Activated B cell treated with CpG ODN at 0.5 μM for 24 hours (primary cell): ENCODE results near the gene PRKRIP1. TPM values are rescaled to one million over a fixed set of nuclear protein-coding genes. Genes with fewer than 3 reads are reported as not detected.

Experiments
- ATAC-seq: fragments of 200-7000 bp; cut with Tn5 transposase; one replicate; pipeline ENCODE4 v1.10.0; 2021; ENCODE audit warnings: low read depth, mild to moderate bottlenecking, moderate library complexity
- CTCF ChIA-PET: fragments of 350-600 bp; sonication (Branson Sonifier 250); formaldehyde crosslinking; loops from one replicate; lab custom pipeline; 2021; ENCODE audit warnings: antibody characterized with exemption; lab: Charles Lee
- POLR2A ChIA-PET: fragments of 350-600 bp; sonication (Branson Sonifier 250); formaldehyde crosslinking; loops from one replicate; lab custom pipeline; 2021; ENCODE audit warnings: antibody characterized with exemption; lab: Charles Lee
- DNase-seq: peaks from one replicate; pipeline ENCODE4 v3.0.0; 2022
- H3K27ac Mint-ChIP-seq: one replicate; pipeline ENCODE4 v1.8.0; 2020; ENCODE audit warnings: mixed read lengths
- H3K27me3 Mint-ChIP-seq: one replicate; pipeline ENCODE4 v1.8.0; 2021; ENCODE audit warnings: mixed read lengths
- H3K36me3 Mint-ChIP-seq: one replicate; pipeline ENCODE4 v1.8.0; 2021; ENCODE audit warnings: low read depth, mixed read lengths
- H3K4me1 Mint-ChIP-seq: one replicate; pipeline ENCODE4 v1.8.0; 2021; ENCODE audit warnings: mixed read lengths
- H3K4me3 Mint-ChIP-seq: one replicate; pipeline ENCODE4 v1.8.0; 2020; ENCODE audit warnings: mild to moderate bottlenecking, mixed read lengths
- H3K9me3 Mint-ChIP-seq: one replicate; pipeline ENCODE4 v1.8.0; 2020; ENCODE audit warnings: mixed read lengths
- CTCF ChIP-seq: fragments of 200-600 bp; IDR thresholded peaks from one replicate; pipeline ENCODE4 v1.8.0; 2022; ENCODE audit warnings: antibody characterized with exemption, mild to moderate bottlenecking
- intact Hi-C: fragments of 100-400 bp; cut with micrococcal nuclease; formaldehyde crosslinking; loops from one replicate; pipeline ENCODE4 v1.15.1; 2024
- total RNA-seq: library from RNA; stranded (reverse); gene quantifications from 2 replicates; pipeline ENCODE4 v1.2.3, GENCODE V29; 2022

The PRKRIP1 gene
- total RNA-seq, 1 donor from 2014 or later = 39.7 TPM

DNA sequence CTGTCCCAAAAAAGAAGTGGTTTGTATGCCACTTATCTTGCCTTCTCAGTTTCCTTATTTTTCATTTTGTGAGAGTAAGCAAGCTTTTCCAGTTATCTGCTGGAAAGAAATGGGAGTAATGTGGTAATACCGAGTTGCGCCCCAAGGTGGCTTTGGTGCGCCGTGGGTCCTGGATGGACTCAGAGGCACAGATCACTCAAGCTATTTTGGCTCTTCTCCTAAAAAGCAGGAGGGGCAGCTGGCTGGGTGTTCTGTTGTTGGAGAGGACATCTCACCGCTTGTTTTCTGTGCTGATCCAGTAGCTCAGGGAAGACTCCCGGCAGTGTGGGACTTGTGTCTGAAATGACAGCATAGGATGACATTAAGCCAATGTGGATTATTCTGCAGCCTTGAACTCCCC is 16.4 kb downstream of the PRKRIP1 start:
- intact Hi-C loops = loop anchor here (1.0 kb wide), 2 partner anchors 38 to 53 kb away; no protein-coding TSS in a partner anchor
- TF ChIP-seq CTCF = no peak
- ATAC-seq (no peak), DNase-seq (no peak)
- ChIA-PET CTCF (interaction anchor here (0.6 to 11.1 kb wide), 14 partner anchors 8 to 698 kb away, joined by 3 to 219 read pairs (median 8); partner anchors contain the start of genes ALKBH4, LRWD1 and PRKRIP1), POLR2A (interaction anchor here (1.1 to 32.9 kb wide), 8 partner anchors 8 to 53 kb away, joined by 3 to 886 read pairs (median 8); partner anchors contain the start of genes ALKBH4, LRWD1, ORAI2 and PRKRIP1)
- peaks cover 73% of the 10 kb centered on the region for H3K36me3 Mint-ChIP-seq
- H3K27me3 Mint-ChIP-seq = no peaks in the 10 kb centered on the region
- H3K9me3 Mint-ChIP-seq = peaks cover 5% of the 10 kb centered on the region
- H3K4me1 Mint-ChIP-seq = peaks cover 76% of the 10 kb centered on the region
- H3K4me3 Mint-ChIP-seq = no peak overlapping the region
- peak overlapping the region; percentile 41 for H3K27ac Mint-ChIP-seq

- Mint-ChIP-seq H3K27ac (peak overlapping the region; percentile 35), H3K36me3 (peaks cover 67% of the 10 kb centered on the region)
Observed at GRCh38 chr7:102413091-102413490, 16.9 kb downstream of the PRKRIP1 start.

DNA sequence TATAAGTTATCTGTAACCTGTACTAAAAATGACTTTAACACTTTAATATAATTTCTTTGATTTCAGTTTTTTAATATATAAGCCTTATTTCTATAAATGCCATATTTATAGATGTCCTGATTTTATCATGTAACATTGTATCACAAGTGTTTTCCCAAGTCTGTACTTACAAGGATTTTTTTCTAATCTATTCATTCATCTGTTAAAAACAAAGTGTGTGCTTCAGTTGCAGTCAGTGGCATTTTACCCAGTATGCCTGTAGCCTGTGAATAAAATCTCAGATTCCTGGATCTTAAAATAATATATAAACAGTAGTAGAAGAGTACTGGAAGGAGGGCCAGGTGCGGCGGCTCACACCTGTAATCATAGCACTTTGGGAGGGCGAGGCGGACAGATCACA is 17.4 kb downstream of the PRKRIP1 start:
- DNase-seq (no peak), ATAC-seq (no peak)
- TF ChIP-seq CTCF = no peak
- Mint-ChIP-seq H3K9me3 (peaks cover 5% of the 10 kb centered on the region), H3K36me3 (peaks cover 66% of the 10 kb centered on the region), H3K27ac (peak overlapping the region; percentile 56), H3K27me3 (no peaks in the 10 kb centered on the region), H3K4me3 (no peak overlapping the region), H3K4me1 (peaks cover 76% of the 10 kb centered on the region)
- ChIA-PET POLR2A (interaction anchor here (1.4 to 32.9 kb wide), 6 partner anchors 12 to 52 kb away, joined by 5 to 886 read pairs (median 90); partner anchors contain the start of genes ORAI2 and PRKRIP1), CTCF (interaction anchor here (1.2 to 11.1 kb wide), 8 partner anchors 9 to 37 kb away, joined by 4 to 219 read pairs (median 16); no protein-coding TSS in a partner anchor)
- intact Hi-C loops = no loop called here

More at GRCh38 chr7:102413091-102413490, 16.9 kb downstream of the PRKRIP1 start:
- ChIA-PET POLR2A (interaction anchor here (1.1 to 32.9 kb wide), 8 partner anchors 9 to 53 kb away, joined by 3 to 886 read pairs (median 8); partner anchors contain the start of genes ALKBH4, LRWD1, ORAI2 and PRKRIP1), CTCF (interaction anchor here (0.7 to 11.1 kb wide), 14 partner anchors 8 to 134 kb away, joined by 3 to 219 read pairs (median 8); partner anchors contain the start of genes ALKBH4, LRWD1 and PRKRIP1)
- DNase-seq (no peak), ATAC-seq (no peak)
- intact Hi-C loops = no loop called here
- Mint-ChIP-seq H3K4me1 (peaks cover 76% of the 10 kb centered on the region), H3K27me3 (no peaks in the 10 kb centered on the region), H3K9me3 (peaks cover 5% of the 10 kb centered on the region), H3K4me3 (no peak overlapping the region)
- no peak for TF ChIP-seq CTCF

- no peak for TF ChIP-seq CTCF
- intact Hi-C loops = loop anchor here (1.0 kb wide), 3 partner anchors 7 to 30 kb away; no protein-coding TSS in a partner anchor
- Mint-ChIP-seq H3K9me3 (no peaks in the 10 kb centered on the region), H3K4me3 (peak overlapping the region; percentile 85), H3K27me3 (no peaks in the 10 kb centered on the region), H3K27ac (peak overlapping the region; percentile 95), H3K36me3 (peaks cover 54% of the 10 kb centered on the region), H3K4me1 (peaks cover 78% of the 10 kb centered on the region)
- POLR2A ChIA-PET = interaction anchor here (0.9 to 32.9 kb wide), 11 partner anchors 9 to 1987 kb away, joined by 3 to 886 read pairs (median 6); partner anchors contain the start of genes ORAI2, PRKRIP1, SH2B2 and ZCWPW1
- DNase-seq = peak; percentile 48
- ATAC-seq = peak; percentile 81
- CTCF ChIA-PET = interaction anchor here (0.8 to 4.7 kb wide), 10 partner anchors 10 to 42 kb away, joined by 3 to 29 read pairs (median 6); no protein-coding TSS in a partner anchor
Observed at GRCh38 chr7:102415685-102416225, 19.6 kb downstream of the PRKRIP1 start.
